ENCODE results near the gene ANKRD6.

Gene ANKRD6

DNA sequence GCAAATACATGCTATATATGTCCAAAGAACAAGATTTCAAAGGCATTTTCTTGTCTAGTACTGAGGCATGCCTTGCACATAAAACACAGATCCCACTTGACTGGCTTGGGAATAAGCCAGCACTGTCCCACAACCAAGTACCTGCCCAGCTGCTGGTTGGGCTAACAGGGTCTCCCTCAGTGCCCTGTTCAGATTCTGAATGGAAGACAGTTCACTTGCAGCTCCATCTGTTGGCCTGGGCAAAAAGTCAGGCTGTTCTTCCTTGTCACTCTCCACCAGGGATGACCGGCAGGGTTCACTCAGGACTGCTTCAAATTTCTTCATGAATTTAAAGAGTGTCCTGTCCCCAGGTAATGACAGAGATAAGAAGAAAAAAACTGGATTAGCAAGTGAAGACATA lies 250.0 kb downstream of the ANKRD6 start:
- DNase-seq (ENCODE audit: low read depth in 1 of 2, low spot score in 1 of 2), result no peak
